Measurements from ENCODE around the gene SELENOM.

DNA sequence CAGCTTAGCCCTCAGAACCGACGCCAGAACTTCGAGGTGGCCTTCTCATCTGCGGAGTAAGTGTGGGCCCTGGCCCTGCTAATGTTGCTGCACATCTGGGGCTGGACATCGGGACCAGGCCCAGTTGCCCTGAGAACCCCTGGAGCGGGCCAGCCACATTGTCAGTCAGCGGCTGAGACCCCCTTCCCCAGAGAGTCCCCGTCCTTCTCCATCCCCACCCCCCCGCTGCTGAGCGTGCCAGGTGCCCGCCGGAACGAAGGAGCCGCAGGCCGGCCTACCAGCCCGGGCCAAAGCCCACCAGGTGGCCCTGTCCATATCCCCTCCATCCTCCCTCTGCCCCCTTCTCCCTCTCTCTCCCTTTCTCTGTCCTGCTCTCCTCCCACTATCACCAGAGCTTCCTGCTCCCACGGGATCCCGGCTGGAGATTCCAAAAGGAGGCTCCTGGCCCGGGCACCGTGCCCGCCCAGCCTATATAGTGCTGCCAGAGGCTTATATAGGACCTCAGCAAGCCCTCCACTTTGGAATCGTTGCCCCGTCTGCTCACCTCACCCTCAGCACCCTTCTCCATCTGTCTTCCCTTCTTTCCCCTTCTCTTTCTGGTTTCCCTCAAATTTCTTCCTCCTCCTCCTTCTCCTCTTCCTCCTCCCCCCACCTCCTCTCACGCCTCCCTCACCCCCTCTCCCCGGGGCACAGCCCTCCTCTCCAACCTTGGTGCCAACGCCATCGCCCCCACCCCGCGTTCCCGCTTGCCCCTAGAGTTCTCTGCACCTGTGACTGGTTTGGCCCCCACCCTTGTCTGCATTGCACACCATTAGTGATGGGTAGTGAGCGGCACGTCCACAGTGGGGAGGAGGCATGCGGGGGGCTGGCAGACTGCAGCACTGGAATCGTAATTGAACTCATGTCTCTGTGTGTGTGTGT lies 7.3 kb downstream of the SELENOM start:
- TF ChIP-seq, protein P1, sequence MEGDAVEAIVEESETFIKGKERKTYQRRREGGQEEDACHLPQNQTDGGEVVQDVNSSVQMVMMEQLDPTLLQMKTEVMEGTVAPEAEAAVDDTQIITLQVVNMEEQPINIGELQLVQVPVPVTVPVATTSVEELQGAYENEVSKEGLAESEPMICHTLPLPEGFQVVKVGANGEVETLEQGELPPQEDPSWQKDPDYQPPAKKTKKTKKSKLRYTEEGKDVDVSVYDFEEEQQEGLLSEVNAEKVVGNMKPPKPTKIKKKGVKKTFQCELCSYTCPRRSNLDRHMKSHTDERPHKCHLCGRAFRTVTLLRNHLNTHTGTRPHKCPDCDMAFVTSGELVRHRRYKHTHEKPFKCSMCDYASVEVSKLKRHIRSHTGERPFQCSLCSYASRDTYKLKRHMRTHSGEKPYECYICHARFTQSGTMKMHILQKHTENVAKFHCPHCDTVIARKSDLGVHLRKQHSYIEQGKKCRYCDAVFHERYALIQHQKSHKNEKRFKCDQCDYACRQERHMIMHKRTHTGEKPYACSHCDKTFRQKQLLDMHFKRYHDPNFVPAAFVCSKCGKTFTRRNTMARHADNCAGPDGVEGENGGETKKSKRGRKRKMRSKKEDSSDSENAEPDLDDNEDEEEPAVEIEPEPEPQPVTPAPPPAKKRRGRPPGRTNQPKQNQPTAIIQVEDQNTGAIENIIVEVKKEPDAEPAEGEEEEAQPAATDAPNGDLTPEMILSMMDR (IDR thresholded peaks at IDR 0.05): no peak
- TF ChIP-seq EZH2 (IDR thresholded peaks at IDR 0.05; ENCODE audit: borderline replicate concordance, insufficient read depth, low read depth, low read length, poor library complexity, severe bottlenecking): no peak
